HepG2 (cell line): ENCODE data around the gene PLSCR3. TPM values are rescaled to one million over a fixed set of nuclear protein-coding genes. Genes with fewer than 3 reads are reported as not detected.

Experiments
- KAT7 ChIP-seq: IDR thresholded peaks from 2 replicates; pipeline ENCODE4 v1.6.1; 2018; ENCODE audit warnings: borderline replicate concordance, missing compliant biosample characterization
- REL ChIP-seq: sonication (generic); formaldehyde crosslinking; conservative IDR thresholded peaks from 2 replicates; pipeline ENCODE4 v1.8.0; 2022; ENCODE audit warnings: mild to moderate bottlenecking, missing genetic modification reagents, moderate library complexity
- SAFB2 ChIP-seq: sonication (generic); formaldehyde crosslinking; IDR thresholded peaks from 2 replicates; pipeline ENCODE4 v1.5.1; 2020; ENCODE audit warnings: missing genetic modification reagents, low read depth, mild to moderate bottlenecking, borderline replicate concordance
- SP140L ChIP-seq: sonication (generic); formaldehyde crosslinking; IDR thresholded peaks from 2 replicates; pipeline ENCODE4 v1.4.0; 2020; ENCODE audit warnings: missing genetic modification reagents, borderline replicate concordance
- SRSF4 ChIP-seq: fragments of 200-400 bp; formaldehyde crosslinking; IDR thresholded peaks from one replicate; pipeline ENCODE4 v1.6.1; 2018; ENCODE audit warnings: mild to moderate bottlenecking, low read depth, low read length, moderate library complexity; ENCODE audit not compliant: poor library complexity, severe bottlenecking
- TERF1 ChIP-seq: sonication (generic); formaldehyde crosslinking; IDR thresholded peaks from 2 replicates; pipeline ENCODE4 v1.8.0; 2022; ENCODE audit warnings: mild to moderate bottlenecking, missing genetic modification reagents, moderate library complexity
- YY1 ChIP-seq: IDR thresholded peaks from 2 replicates; pipeline ENCODE4 v1.6.1; 2011; ENCODE audit warnings: low read length, low read depth, moderate library complexity, mild to moderate bottlenecking; ENCODE audit not compliant: insufficient read depth, insufficient replicate concordance
- ZNF318 ChIP-seq: sonication (generic); formaldehyde crosslinking; IDR thresholded peaks from 2 replicates; pipeline ENCODE4 v1.4.0; 2020; ENCODE audit warnings: mild to moderate bottlenecking, missing genetic modification reagents
- polyA plus RNA-seq, 8 experiments: library from polyadenylated mRNA; depleted of rRNA in 3 of 8; stranded (reverse) in 7 of 8; unstranded in 1 of 8; fragments of >200 nt; fragmentation: Illumina TruSeq in 4 of 8; extraction: Trizol in 4 of 8; gene quantifications; 2 replicates each; pipeline versions ENCODE4 v1.2.1 to v1.2.3, GENCODE V29; 2011 to 2016; ENCODE audit warnings: low read depth in 4 of 8, missing spikeins in 1 of 8, mixed read lengths in 1 of 8; ENCODE audit not compliant: insufficient read depth in 1 of 8
- total RNA-seq, 5 experiments: library from RNA; depleted of rRNA; stranded (reverse); fragments of >200 nt; fragmentation: Illumina TruSeq; extraction: Trizol; gene quantifications; 2 replicates each; pipeline ENCODE4 v1.2.3, GENCODE V29; 2016; ENCODE audit warnings: low read depth in 1 of 5

The PLSCR3 gene
- total and polyA plus RNA-seq, 2 of the 13 experiments (the other 11 are each of a cell fraction or from before 2014, with no cell fraction given), result 5.6 to 6.2 TPM

DNA sequence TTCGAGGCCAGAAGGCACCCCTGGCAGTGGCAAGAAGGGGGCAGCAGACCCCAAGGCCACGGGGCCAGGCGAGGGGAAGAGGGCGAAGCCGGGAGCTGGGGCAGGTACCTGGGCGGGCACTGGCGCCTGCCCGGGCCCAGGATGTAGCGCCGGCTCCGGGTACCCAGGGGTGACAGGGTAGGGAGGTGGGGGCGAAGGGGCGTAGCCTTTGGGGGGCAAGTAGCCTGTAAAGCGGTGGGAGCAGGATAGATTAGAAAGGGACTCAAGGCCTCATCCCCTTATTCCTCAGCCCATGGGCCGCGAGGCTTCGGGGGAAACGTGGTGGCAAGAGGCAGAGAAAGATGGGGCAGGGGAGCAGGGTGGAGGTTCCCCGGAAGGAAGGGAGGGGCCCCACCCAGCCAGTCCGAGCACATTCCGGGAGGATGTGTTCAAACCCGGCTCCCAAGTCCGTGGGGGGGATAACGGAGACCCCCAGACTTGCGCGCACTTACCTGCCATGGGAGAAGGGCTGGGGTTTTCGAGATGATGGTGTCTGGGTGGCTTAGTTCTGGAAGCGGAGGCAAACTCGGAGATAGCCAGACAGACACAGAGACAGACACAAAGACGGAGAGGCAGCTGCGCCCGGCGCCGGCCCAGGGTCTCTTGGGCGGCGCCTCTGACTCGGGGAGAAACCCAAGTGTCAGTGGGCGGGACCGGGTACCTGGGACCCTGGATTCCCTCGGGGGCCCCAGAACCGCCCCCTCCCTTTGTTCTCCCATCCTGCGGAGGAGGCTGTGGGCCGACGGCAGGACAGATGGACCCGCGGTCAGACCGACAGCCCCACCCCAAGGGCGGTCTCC, 493 bp downstream of the PLSCR3 start (continued):
- no peak for TF ChIP-seq ZNF318 (CRISPR knock-in tag)
- TF ChIP-seq YY1, result no peak
- no peak; the same call in 1 of the 2 replicates for TF ChIP-seq REL
- TF ChIP-seq TERF1 (CRISPR knock-in tag), result no peak
- TF ChIP-seq SAFB2 (CRISPR knock-in tag), result no peak; the same call in 1 of the 2 replicates
- TF ChIP-seq SP140L (CRISPR knock-in tag), result 0 out of 2 replicates have a peak, but pooled peaks have one; percentile 41
- no peak for TF ChIP-seq KAT7 (CRISPR knock-in tag)
- no peak for TF ChIP-seq SRSF4
